ENCODE data around the gene NPAS4.
"Not testable (repeated sequence)": the region's sequence is repeated elsewhere in the genome, so short reads cannot be mapped to it uniquely, and the experiment has no call there.

- TF ChIP-seq AFF4 (CRISPR knock-in tag; IDR thresholded peaks at IDR 0.05; ENCODE audit: borderline replicate concordance); CTCF (IDR thresholded peaks at IDR 0.05); CREB1 (CRISPR knock-in tag; IDR thresholded peaks at IDR 0.05); USF2 (CRISPR knock-in tag; IDR thresholded peaks at IDR 0.05); PREB (CRISPR knock-in tag; IDR thresholded peaks at IDR 0.05; ENCODE audit: borderline replicate concordance): not testable (repeated sequence)
- TF ChIP-seq, protein P1, sequence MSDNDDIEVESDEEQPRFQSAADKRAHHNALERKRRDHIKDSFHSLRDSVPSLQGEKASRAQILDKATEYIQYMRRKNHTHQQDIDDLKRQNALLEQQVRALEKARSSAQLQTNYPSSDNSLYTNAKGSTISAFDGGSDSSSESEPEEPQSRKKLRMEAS (CRISPR knock-in tag; IDR thresholded peaks at IDR 0.05), result not testable (repeated sequence)
Observed at GRCh38 chr11:66440101-66440939, 19.5 kb downstream of the NPAS4 start.
